ENCODE results near the gene GRID1.

The GRID1 gene

GRCh38 chr10:85599081-85599480 lies 767.5 kb downstream of the GRID1 start:
- no peak overlapping the region for H3K27ac Mint-ChIP-seq
- no peaks in the 10 kb centered on the region for H3K9me3 Mint-ChIP-seq (ENCODE audit: low read depth)
- peaks cover 12% of the 10 kb centered on the region for H3K4me1 Mint-ChIP-seq (ENCODE audit: low read depth)
- no peaks in the 10 kb centered on the region for H3K27me3 Mint-ChIP-seq
- no peaks in the 10 kb centered on the region for H3K36me3 Mint-ChIP-seq
- no peak overlapping the region for H3K4me3 Mint-ChIP-seq

DNA sequence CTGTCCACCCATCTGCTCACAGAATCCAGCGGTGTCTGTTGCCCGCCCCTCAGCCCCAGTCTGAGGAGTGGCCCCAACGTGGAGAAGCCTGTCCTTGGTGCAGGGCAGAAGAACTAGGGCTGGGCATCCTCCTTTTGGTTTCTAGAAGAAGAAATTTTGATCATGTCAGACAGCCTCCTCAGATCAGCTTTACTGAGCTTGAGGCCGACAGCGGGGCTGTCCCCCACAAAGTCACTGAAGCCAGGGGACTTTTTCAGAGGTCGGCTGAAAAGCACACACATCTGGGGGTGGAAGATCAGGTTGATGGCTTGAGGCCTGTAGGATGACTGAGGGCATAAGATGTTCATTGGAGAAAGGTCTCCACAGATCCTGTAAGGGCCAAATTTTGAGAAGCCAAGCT lies 767.9 kb downstream of the GRID1 start:
- H3K36me3 Mint-ChIP-seq, result no peaks in the 10 kb centered on the region
- H3K9me3 Mint-ChIP-seq (ENCODE audit: low read depth), result no peaks in the 10 kb centered on the region
- H3K4me3 Mint-ChIP-seq, result no peak overlapping the region
- peaks cover 14% of the 10 kb centered on the region for H3K4me1 Mint-ChIP-seq (ENCODE audit: low read depth)
- H3K27ac Mint-ChIP-seq, result no peak overlapping the region
- H3K27me3 Mint-ChIP-seq, result no peaks in the 10 kb centered on the region

- Mint-ChIP-seq H3K27me3 (no peaks in the 10 kb centered on the region), H3K27ac (no peak overlapping the region), H3K4me3 (no peak overlapping the region), H3K4me1 (ENCODE audit: low read depth) (peaks cover 14% of the 10 kb centered on the region), H3K9me3 (ENCODE audit: low read depth) (no peaks in the 10 kb centered on the region), H3K36me3 (no peaks in the 10 kb centered on the region)
These were observed 769.6 kb downstream of the GRID1 start for GRCh38 chr10:85597006-85597405.

GRCh38 chr10:85596389-85596788 lies 770.2 kb downstream of the GRID1 start:
- no peaks in the 10 kb centered on the region for H3K27me3 Mint-ChIP-seq
- H3K36me3 Mint-ChIP-seq, result no peaks in the 10 kb centered on the region
- H3K9me3 Mint-ChIP-seq (ENCODE audit: low read depth), result no peaks in the 10 kb centered on the region
- H3K4me3 Mint-ChIP-seq, result no peak overlapping the region
- peaks cover 14% of the 10 kb centered on the region for H3K4me1 Mint-ChIP-seq (ENCODE audit: low read depth)
- no peak overlapping the region for H3K27ac Mint-ChIP-seq

GRCh38 chr10:85594239-85594638 lies 772.4 kb downstream of the GRID1 start:
- Mint-ChIP-seq H3K4me3 (no peak overlapping the region), H3K27me3 (no peaks in the 10 kb centered on the region), H3K4me1 (ENCODE audit: low read depth) (peaks cover 14% of the 10 kb centered on the region), H3K36me3 (no peaks in the 10 kb centered on the region), H3K27ac (no peak overlapping the region), H3K9me3 (ENCODE audit: low read depth) (no peaks in the 10 kb centered on the region)

- Mint-ChIP-seq H3K27ac (no peak overlapping the region), H3K4me3 (no peak overlapping the region), H3K27me3 (no peaks in the 10 kb centered on the region), H3K36me3 (no peaks in the 10 kb centered on the region), H3K9me3 (ENCODE audit: low read depth) (no peaks in the 10 kb centered on the region), H3K4me1 (ENCODE audit: low read depth) (peaks cover 14% of the 10 kb centered on the region)
These were observed 773.3 kb downstream of the GRID1 start for GRCh38 chr10:85593226-85593772.

DNA sequence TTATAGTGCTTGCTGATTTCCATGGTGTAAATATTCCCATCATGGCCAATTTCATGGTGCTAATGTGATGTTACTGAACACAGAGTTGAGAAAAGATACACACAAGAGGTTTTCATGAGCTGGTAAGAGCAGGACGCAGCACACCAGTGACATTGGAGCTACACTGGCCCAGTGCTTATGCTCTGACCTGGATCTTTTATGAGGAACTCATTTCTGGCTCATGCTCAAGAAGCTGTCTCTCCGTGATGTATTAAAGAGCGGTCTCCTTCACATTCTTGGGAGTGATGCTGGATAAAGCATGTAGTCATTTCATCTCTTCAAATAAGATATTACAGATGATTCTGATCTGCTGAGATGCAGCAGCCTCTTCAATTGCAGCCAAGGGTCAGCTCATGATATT lies 785.2 kb downstream of the GRID1 start:
- Mint-ChIP-seq H3K4me1 (ENCODE audit: low read depth) (no peaks in the 10 kb centered on the region), H3K9me3 (ENCODE audit: low read depth) (no peaks in the 10 kb centered on the region), H3K27me3 (peaks cover 9% of the 10 kb centered on the region), H3K4me3 (no peak overlapping the region), H3K27ac (no peak overlapping the region), H3K36me3 (no peaks in the 10 kb centered on the region)

DNA sequence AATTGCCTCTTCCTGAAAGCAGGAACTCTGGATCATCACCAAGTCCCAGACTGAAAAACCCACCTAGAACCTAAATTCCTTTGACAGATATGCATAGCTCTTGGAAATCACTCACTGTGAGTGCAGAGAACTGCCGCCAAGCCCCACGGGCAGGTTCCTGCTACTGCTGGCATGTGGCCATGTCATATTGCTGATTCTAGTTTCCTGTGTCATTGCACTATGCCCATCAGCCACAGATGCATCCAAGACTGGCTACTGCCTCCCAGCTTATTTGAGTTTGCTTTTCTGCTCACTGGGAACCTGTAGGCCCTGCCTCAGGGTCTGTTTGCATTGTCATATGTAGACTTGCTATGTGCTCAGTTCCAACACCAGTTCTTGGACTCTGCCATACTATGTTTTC lies 786.0 kb downstream of the GRID1 start:
- H3K9me3 Mint-ChIP-seq (ENCODE audit: low read depth), result no peaks in the 10 kb centered on the region

DNA sequence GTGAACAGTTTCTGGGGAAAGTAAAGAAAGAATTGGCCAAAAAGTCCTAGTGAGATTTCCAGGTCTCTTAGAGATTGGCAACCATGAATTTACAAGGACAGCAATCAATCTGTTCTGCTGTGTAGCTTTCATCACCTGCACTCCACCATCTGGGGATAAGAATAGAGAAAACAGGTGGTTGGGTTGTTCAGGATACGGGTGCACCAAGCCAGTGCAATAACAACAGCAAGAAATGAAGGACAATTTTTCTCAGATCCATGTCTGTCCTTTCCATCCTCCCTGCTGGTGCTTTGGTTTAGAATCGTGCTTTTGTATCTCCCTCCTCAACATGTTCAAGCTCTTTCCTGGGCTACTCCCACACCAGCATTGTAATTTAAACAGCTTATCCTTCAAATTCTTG lies 787.7 kb downstream of the GRID1 start:
- no peaks in the 10 kb centered on the region for H3K9me3 Mint-ChIP-seq (ENCODE audit: low read depth)
- H3K36me3 Mint-ChIP-seq, result no peaks in the 10 kb centered on the region
- no peak overlapping the region for H3K4me3 Mint-ChIP-seq
- no peak overlapping the region for H3K27ac Mint-ChIP-seq
- H3K27me3 Mint-ChIP-seq, result peaks cover 9% of the 10 kb centered on the region
- no peaks in the 10 kb centered on the region for H3K4me1 Mint-ChIP-seq (ENCODE audit: low read depth)

More for the DNA sequence above, 786.0 kb downstream of the GRID1 start:
- Mint-ChIP-seq H3K36me3 (no peaks in the 10 kb centered on the region), H3K27ac (no peak overlapping the region), H3K27me3 (peaks cover 9% of the 10 kb centered on the region), H3K4me1 (ENCODE audit: low read depth) (no peaks in the 10 kb centered on the region), H3K4me3 (no peak overlapping the region)

GRCh38 chr10:85575441-85575840 lies 791.2 kb downstream of the GRID1 start:
- Mint-ChIP-seq H3K27ac (no peak overlapping the region), H3K4me3 (no peak overlapping the region), H3K36me3 (no peaks in the 10 kb centered on the region), H3K9me3 (ENCODE audit: low read depth) (no peaks in the 10 kb centered on the region), H3K27me3 (peaks cover 9% of the 10 kb centered on the region), H3K4me1 (ENCODE audit: low read depth) (no peaks in the 10 kb centered on the region)

DNA sequence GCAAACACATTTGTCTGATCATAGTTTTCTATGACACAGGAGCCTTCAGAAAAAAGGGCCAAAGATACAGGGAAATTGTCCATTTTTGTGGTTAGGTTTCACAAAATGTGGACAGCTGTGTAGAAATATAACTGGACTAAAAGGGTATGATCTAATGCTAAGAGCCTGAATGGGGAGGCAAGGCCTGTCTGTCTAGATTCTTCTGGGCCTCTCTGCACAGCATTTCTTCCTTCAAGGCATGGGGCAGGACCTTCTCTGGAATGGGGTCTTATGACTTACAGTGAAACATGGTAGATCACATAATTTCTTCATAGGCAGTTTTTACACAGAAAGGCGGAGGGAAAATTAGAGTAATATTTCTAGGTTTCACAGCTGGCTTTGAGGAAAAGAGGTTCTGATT lies 795.7 kb downstream of the GRID1 start:
- Mint-ChIP-seq H3K9me3 (ENCODE audit: low read depth) (no peaks in the 10 kb centered on the region), H3K4me3 (no peak overlapping the region), H3K36me3 (no peaks in the 10 kb centered on the region), H3K27me3 (no peaks in the 10 kb centered on the region), H3K4me1 (ENCODE audit: low read depth) (no peaks in the 10 kb centered on the region), H3K27ac (no peak overlapping the region)

GRCh38 chr10:85565381-85565780 lies 801.2 kb downstream of the GRID1 start:
- Mint-ChIP-seq H3K27ac (no peak overlapping the region), H3K27me3 (peaks cover 2% of the 10 kb centered on the region), H3K4me1 (ENCODE audit: low read depth) (no peaks in the 10 kb centered on the region), H3K4me3 (no peak overlapping the region), H3K9me3 (ENCODE audit: low read depth) (no peaks in the 10 kb centered on the region), H3K36me3 (peaks cover 2% of the 10 kb centered on the region)

- no peak overlapping the region for H3K4me3 Mint-ChIP-seq
- H3K27ac Mint-ChIP-seq, result no peak overlapping the region
- peaks cover 2% of the 10 kb centered on the region for H3K36me3 Mint-ChIP-seq
- H3K9me3 Mint-ChIP-seq (ENCODE audit: low read depth), result no peaks in the 10 kb centered on the region
- H3K27me3 Mint-ChIP-seq, result peaks cover 2% of the 10 kb centered on the region
- no peaks in the 10 kb centered on the region for H3K4me1 Mint-ChIP-seq (ENCODE audit: low read depth)
These were observed 808.1 kb downstream of the GRID1 start for GRCh38 chr10:85558533-85558932.

DNA sequence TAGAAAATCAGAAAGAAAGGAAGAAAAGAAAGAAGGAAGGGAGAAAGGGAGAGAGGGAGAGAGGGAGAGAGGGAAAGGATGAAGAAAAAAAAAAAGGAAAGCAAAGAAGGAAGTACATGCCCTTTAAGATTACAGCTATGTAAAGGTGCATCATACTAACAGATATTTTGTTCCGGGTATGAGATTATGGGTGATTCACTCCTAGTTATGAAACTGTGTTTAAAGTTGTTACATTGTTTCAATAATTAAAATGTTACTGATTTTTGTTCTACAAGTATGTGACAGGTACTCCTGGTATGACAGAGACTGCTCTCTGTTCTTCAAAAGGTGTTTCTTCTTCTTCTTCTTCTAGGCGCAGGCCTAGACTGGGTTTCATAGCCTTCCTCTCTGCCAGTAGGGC lies 808.9 kb downstream of the GRID1 start:
- Mint-ChIP-seq H3K9me3 (ENCODE audit: low read depth) (no peaks in the 10 kb centered on the region), H3K4me3 (no peak overlapping the region), H3K27me3 (peaks cover 2% of the 10 kb centered on the region), H3K4me1 (ENCODE audit: low read depth) (no peaks in the 10 kb centered on the region), H3K36me3 (peaks cover 2% of the 10 kb centered on the region), H3K27ac (no peak overlapping the region)

GRCh38 chr10:85557077-85557476 lies 809.5 kb downstream of the GRID1 start:
- no peak overlapping the region for H3K4me3 Mint-ChIP-seq
- H3K9me3 Mint-ChIP-seq (ENCODE audit: low read depth), result no peaks in the 10 kb centered on the region
- peaks cover 2% of the 10 kb centered on the region for H3K36me3 Mint-ChIP-seq
- H3K4me1 Mint-ChIP-seq (ENCODE audit: low read depth), result no peaks in the 10 kb centered on the region
- H3K27ac Mint-ChIP-seq, result no peak overlapping the region
- peaks cover 2% of the 10 kb centered on the region for H3K27me3 Mint-ChIP-seq

Measured in activated naive CD8-positive, alpha-beta T cell (primary cell).